ENCODE data around the gene SYT14. TPM values are rescaled to one million over a fixed set of nuclear protein-coding genes. Genes with fewer than 3 reads are reported as not detected.

SYT14 gene
- total RNA-seq, 1 experiment from 2014 or later = 0.07 TPM

DNA sequence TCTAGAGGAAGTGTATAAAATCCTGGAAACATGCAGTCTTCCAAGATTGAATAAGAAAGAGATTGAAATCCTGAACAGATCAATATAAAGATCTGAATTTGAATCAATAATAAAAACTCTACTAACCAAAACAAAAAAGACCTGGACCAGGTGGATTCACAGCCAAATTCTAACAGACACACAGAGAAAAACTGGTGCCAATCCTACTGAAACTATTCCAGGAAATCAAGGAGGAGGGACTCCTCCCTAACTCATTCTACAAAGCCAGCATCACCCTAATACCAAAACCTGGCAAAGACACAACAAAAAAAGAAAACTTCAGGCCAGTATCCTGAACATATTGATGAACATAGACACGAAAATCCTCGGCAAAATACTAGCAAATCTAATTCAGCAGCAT, 58.3 kb downstream of the SYT14 start:
- peaks cover 52% of the 10 kb centered on the region for H3K27me3 ChIP-seq (ENCODE audit: insufficient read depth, low read length)
- H3K9me2 ChIP-seq (ENCODE audit: insufficient read depth) = no peaks in the 10 kb centered on the region
- H3K9ac ChIP-seq (ENCODE audit: low read length) = no peak overlapping the region
- no peaks in the 10 kb centered on the region for H4K20me1 ChIP-seq (ENCODE audit: insufficient read depth)
- no peak overlapping the region for H3K27ac ChIP-seq (ENCODE audit: low read depth, low read length)
- DNase-seq (ENCODE audit: low read depth, low spot score) (no peak), ATAC-seq (no peak)
- no peak overlapping the region for H3K4me3 ChIP-seq (replicated peaks in 1 of 2; ENCODE audit: low read depth in 1 of 2, low read length in 2 of 2)
- no peaks in the 10 kb centered on the region for H3K4me1 ChIP-seq (ENCODE audit: control insufficient read depth in 1 of 2, insufficient read depth in 2 of 2, low read length in 2 of 2)
- no peak overlapping the region for H2AFZ ChIP-seq (ENCODE audit: low read depth, low read length, poor library complexity, severe bottlenecking)
- ChIA-PET POLR2A (no interaction called here), CTCF (no interaction called here), RAD21 (ENCODE audit: low non-redundant PET in 1 of 2, low total read pairs in 2 of 2, uncharacterized antibody in 2 of 2, unreplicated experiment in 2 of 2) (no interaction called here)
- no peak overlapping the region for H3K4me2 ChIP-seq (ENCODE audit: low read length)
- BruUV-seq (replicated peaks) = no TSS peak
- H3K79me2 ChIP-seq (ENCODE audit: insufficient read depth, low read length) = no peaks in the 10 kb centered on the region
- TF ChIP-seq, protein P1, sequence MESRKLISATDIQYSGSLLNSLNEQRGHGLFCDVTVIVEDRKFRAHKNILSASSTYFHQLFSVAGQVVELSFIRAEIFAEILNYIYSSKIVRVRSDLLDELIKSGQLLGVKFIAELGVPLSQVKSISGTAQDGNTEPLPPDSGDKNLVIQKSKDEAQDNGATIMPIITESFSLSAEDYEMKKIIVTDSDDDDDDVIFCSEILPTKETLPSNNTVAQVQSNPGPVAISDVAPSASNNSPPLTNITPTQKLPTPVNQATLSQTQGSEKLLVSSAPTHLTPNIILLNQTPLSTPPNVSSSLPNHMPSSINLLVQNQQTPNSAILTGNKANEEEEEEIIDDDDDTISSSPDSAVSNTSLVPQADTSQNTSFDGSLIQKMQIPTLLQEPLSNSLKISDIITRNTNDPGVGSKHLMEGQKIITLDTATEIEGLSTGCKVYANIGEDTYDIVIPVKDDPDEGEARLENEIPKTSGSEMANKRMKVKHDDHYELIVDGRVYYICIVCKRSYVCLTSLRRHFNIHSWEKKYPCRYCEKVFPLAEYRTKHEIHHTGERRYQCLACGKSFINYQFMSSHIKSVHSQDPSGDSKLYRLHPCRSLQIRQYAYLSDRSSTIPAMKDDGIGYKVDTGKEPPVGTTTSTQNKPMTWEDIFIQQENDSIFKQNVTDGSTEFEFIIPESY (IDR thresholded peaks at IDR 0.05; ENCODE audit: extremely low read depth, insufficient replicate concordance, low read length) = no peak
- TF ChIP-seq, protein P2, sequence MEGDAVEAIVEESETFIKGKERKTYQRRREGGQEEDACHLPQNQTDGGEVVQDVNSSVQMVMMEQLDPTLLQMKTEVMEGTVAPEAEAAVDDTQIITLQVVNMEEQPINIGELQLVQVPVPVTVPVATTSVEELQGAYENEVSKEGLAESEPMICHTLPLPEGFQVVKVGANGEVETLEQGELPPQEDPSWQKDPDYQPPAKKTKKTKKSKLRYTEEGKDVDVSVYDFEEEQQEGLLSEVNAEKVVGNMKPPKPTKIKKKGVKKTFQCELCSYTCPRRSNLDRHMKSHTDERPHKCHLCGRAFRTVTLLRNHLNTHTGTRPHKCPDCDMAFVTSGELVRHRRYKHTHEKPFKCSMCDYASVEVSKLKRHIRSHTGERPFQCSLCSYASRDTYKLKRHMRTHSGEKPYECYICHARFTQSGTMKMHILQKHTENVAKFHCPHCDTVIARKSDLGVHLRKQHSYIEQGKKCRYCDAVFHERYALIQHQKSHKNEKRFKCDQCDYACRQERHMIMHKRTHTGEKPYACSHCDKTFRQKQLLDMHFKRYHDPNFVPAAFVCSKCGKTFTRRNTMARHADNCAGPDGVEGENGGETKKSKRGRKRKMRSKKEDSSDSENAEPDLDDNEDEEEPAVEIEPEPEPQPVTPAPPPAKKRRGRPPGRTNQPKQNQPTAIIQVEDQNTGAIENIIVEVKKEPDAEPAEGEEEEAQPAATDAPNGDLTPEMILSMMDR (IDR thresholded peaks at IDR 0.05 in 2 of 3, conservative IDR thresholded peaks at IDR 0.05 in 1 of 3; ENCODE audit: borderline replicate concordance in 1 of 3, insufficient read depth in 1 of 3, low read depth in 2 of 3, low read length in 2 of 3) = no peak
- TF ChIP-seq EZH2 (IDR thresholded peaks at IDR 0.05) (no peak), ZNF274 (IDR thresholded peaks at IDR 0.05; ENCODE audit: low read depth, low read length) (no peak), CEBPB (IDR thresholded peaks at IDR 0.05; ENCODE audit: low read depth) (no peak), RAD21 (IDR thresholded peaks at IDR 0.05; ENCODE audit: low read depth) (no peak), POLR2A (IDR thresholded peaks at IDR 0.05; ENCODE audit: borderline replicate concordance, extremely low read depth, insufficient read depth, insufficient read length) (no peak), TCF7L2 (IDR thresholded peaks at IDR 0.05; ENCODE audit: borderline replicate concordance, extremely low read depth, insufficient read depth, insufficient read length) (no peak), SIN3A (IDR thresholded peaks at IDR 0.05; ENCODE audit: low read depth) (no peak), EGR1 (IDR thresholded peaks at IDR 0.05; ENCODE audit: low read depth) (no peak), ZFX (IDR thresholded peaks at IDR 0.05) (no peak)
- TF ChIP-seq, protein P3, sequence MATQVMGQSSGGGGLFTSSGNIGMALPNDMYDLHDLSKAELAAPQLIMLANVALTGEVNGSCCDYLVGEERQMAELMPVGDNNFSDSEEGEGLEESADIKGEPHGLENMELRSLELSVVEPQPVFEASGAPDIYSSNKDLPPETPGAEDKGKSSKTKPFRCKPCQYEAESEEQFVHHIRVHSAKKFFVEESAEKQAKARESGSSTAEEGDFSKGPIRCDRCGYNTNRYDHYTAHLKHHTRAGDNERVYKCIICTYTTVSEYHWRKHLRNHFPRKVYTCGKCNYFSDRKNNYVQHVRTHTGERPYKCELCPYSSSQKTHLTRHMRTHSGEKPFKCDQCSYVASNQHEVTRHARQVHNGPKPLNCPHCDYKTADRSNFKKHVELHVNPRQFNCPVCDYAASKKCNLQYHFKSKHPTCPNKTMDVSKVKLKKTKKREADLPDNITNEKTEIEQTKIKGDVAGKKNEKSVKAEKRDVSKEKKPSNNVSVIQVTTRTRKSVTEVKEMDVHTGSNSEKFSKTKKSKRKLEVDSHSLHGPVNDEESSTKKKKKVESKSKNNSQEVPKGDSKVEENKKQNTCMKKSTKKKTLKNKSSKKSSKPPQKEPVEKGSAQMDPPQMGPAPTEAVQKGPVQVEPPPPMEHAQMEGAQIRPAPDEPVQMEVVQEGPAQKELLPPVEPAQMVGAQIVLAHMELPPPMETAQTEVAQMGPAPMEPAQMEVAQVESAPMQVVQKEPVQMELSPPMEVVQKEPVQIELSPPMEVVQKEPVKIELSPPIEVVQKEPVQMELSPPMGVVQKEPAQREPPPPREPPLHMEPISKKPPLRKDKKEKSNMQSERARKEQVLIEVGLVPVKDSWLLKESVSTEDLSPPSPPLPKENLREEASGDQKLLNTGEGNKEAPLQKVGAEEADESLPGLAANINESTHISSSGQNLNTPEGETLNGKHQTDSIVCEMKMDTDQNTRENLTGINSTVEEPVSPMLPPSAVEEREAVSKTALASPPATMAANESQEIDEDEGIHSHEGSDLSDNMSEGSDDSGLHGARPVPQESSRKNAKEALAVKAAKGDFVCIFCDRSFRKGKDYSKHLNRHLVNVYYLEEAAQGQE (IDR thresholded peaks at IDR 0.05; ENCODE audit: low read depth) = no peak
- intact Hi-C loops (cut with micrococcal nuclease) = no loop called here
- no peaks in the 10 kb centered on the region for H3K9me3 ChIP-seq (ENCODE audit: control insufficient read depth in 1 of 2, insufficient read depth in 1 of 2, low read depth in 1 of 2, low read length in 2 of 2)
- H3K36me3 ChIP-seq (ENCODE audit: control insufficient read depth in 1 of 2, insufficient read depth in 2 of 2, low read length in 2 of 2) = no peaks in the 10 kb centered on the region

All from HCT116 (cell line).